ENCODE results near the gene CLTA.
A peak's percentile ranks its signal among the peaks of the same experiment; 100 is the strongest.
"Not testable (repeated sequence)": the region's sequence is repeated elsewhere in the genome, so short reads cannot be mapped to it uniquely, and the experiment has no call there.

CLTA gene

DNA sequence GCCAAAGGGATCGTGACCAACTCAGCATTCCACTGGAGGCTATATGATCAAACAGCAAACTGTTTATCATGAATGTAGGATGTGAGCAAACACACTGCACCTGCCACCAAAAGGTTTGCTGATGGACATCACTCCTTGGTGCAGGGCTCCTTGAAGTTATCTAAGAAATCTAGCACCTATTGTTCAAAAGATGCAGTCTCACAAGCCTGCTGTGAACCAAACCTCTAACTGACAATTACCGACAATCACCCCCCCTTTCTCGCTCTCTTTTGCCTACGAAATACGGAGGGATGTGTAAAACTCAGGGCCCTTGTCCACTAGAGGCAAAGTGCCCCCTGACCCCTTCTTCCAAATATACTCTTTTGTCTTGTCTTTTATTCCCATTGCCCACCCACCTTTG lies 2.5 kb upstream of the CLTA start:
- no peak for DNase-seq (ENCODE audit: low read depth in 2 of 2)

DNA sequence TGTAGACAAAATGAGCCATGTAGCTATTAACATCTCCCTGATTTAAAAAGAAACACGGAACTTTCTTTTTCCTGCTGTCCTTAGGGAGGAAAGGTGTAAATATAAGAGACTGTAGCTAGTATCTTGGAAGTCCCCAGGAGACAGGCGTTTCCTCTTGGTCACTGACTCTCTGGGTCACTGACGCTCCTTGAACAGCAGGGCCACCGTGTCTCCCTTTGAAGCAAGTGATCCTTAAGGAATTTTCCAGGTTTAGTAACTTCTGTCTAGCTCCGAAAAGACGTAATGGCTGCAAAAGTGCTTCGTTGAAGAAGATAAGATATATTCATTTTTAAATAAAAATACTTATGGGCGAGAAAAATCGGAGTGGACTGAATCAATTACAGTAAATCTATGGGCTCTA lies 745 bp upstream of the CLTA start:
- DNase-seq (ENCODE audit: low read depth in 2 of 2), result no peak

DNA sequence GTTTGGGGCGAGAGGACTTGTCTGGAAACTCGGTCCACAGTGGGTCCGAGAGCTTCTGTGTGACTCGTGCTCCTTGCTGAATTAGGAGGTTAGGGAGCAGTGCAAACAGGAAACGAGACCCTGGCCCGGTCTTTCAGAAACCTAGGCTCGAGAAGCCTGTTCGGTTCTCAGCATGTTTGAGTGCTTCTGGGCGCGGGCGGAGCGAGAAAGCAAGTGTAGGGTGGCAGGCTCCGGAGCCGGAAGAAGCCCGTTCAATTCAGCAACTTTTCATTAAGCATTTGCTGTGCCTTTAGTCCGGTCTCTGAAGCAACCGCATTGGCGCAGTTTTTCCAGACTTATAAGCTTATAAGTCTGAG lies 547 bp downstream of the CLTA start:
- peak; percentile 9 for DNase-seq (ENCODE audit: low read depth in 2 of 2)

DNA sequence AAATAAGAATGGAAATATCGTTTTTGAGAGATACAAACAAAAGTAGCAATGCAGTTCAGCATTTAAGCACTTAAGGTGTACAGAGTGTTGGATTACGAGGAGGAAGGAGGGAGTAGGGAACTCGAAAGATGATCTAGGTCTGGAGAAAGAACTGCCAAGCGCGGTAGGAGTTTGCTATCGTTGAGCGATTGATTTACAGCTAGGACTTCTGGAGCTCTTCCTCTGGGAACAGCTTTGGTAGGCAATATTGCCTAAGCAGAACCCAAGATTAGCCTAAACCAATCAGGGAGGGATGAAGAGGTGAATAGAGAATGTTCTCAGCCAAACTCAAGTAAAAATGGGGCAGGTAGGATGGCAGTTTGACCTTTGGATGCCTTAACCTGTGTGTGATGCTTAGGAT lies 965 bp downstream of the CLTA start:
- DNase-seq (ENCODE audit: low read depth in 2 of 2), result no peak

DNA sequence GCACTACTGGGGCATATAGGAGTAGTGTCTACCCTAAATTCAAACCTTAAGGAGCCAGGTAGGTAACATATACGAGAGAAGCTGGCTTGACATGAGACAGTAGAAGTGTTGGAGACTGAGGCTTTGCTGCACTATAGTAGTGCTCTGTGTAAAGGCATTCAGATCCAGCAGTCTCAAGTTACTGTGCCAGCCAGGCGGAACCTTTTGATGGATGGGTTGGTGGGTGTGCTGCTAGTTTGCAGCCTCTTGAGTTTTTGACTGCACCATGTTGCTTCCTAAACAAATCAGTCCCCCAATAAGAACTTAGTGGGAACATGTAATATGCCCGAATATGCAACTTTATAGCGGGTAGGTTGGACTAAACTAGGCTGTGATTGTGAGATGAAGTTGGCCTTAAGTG lies 1.5 kb downstream of the CLTA start:
- DNase-seq (ENCODE audit: low read depth in 2 of 2), result no peak

DNA sequence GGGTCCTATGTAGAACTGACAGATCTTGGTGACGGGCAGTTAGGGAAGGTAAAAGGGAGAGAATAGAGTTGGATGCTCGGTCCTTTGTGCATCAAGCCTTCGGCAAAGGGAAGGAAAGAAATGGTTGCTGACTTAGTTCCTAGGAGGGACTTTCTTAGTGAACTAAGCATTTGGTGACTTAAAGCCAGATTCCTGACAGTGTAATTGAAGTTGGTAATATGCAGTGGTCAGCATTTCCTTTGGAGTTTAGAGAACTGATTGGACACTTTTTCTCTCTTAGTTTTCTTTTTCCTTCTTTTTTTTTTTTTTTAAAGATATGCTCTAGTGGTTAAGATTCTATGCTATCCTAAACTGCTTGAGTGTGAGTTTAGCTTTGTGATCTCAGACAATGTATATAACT lies 2.3 kb downstream of the CLTA start:
- DNase-seq (ENCODE audit: low read depth in 2 of 2), result no peak

DNA sequence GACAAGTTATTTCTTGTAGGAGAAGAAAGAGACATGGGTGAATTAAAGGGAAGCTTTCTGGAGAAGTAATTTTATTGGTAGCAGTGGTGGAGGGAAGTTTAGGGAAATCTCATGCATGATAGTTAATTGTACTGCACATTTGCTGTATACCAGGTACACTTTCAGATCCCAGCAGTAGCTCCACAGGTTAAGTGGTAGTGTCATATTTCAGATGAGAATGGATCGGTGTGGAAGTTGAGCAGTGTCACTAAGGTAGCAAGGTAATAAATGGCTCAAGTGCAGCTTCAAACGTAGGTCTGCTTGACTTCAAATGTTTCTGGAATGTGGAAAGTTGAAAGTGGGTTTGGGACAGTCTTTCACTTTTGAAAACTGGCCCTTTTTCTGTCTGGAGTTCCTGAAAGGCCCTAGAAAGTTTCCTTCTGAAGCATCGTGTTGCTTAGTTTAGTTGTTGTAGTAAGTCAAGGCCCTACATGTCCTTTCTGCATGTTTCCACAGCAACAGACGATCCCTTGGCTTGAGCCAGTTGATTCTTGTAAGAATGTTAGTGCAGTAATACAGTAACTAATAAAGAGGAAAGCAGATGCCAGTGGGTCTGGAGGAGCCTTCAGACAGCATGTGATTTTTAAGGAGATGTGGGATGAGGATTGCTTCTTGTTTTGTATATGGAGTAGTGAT lies 3.7 kb downstream of the CLTA start:
- no peak for DNase-seq (ENCODE audit: low read depth in 2 of 2)

DNA sequence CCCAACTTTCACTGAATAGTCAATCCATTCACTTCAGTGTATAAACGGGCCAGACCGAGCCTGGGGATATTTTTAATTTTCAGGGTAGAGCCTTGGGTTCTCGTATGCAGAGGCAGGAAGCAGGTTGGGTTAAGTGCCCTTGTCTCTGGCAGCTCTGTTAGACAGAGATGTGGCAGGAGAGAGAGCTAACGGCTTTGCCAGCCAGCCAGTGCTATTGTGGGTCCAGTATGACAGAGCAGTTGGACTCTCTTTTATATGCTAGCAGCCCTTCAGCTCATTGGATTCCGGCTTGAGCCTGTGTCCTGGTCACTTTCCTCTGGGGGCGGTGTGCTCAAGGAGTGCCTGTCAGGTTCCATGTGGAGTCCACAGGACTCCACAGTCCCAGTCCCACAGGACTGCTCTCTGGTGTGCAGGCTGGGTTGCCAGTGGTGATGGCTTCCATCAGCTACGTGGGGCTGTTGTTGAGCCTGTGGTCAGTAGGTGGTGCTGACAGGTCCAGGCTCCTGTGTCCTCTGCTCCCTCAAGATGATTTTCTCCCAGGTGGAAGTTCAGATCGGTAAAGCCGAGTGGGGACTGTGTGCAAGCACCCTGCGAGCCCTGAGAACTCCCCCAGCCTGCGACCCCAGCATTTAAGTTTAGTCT lies 14.3 kb downstream of the CLTA start:
- DNase-seq (ENCODE audit: low read depth in 2 of 2), result no peak

DNA sequence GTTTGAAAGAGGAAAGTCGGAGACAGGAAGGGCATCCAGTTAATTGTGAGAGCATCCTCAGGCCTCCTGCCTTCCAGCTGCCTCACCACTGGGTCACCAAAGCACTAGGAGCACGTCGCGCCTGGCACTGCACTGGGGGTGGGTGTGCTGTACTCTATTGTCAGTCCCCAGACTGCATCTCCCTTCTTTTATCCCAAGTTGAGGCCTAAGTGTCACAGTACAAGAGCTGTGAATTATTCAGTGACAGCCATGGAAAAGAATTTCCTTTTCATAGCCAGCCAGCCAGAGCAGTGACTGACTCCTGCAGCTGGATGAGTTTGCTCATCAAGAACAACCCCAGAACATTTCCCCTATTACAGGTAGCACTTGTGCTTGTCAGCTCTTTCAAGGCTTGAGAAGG lies 16.3 kb downstream of the CLTA start:
- no peak for DNase-seq (ENCODE audit: low read depth in 2 of 2)

DNA sequence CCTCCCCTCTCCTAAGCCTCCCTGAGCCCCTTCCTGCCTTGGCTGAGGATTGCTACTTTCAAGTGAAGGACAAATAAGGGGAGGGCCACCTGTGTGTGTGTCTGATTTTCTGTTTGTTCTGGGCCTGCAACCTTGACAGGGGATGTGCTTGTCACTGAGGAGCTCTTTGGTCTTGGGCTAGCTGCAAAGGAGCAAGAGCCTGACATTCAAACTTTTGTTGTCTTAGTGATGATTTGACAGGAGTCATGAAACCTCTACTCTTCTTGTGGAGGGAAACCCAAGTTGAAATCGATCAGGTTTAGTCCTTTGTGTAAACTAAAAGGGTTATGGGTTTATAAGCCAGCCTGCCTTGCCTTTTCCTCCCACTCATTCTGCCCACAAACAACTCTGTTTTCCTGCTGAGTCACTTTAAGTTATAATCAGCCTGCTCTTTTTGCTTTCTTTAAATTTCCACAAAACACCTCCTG lies 16.9 kb downstream of the CLTA start:
- no peak for DNase-seq (ENCODE audit: low read depth in 2 of 2)

DNA sequence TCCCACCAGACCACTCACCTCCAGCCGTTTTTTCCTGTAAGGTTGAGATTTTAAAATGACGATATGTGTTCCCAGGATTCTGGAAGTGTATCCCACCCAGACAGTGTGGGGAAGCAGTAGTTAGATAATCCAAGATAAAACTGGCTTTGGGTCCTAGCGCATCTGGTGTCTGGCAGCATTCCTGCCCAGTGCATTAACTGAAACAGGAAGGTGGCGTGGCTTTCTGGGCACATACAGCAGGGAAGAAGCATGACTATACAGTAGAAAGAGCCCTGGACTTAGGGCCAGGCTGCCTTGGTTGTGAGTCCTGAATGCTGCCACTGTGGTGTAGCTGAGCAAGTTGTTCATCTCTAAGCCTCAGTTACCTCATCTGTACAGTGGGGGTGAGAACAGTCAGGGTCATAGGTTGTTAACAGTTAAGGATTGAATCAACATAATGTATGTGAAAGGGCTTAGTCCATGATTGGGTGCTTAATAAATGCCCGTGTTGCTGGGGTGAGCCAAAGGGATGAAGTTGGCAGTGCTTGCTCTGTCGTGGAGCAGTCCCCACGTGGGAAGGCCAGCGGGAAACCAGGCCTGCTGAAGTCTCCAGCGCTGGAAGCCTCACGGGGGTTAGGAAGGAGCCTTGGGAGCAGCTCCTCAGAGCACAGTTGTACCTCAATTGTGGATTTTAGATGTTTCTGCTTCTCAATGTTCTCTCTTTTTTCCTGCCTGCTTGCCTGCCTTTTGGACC lies 18.0 kb downstream of the CLTA start:
- no peak for DNase-seq (ENCODE audit: low read depth in 2 of 2)

DNA sequence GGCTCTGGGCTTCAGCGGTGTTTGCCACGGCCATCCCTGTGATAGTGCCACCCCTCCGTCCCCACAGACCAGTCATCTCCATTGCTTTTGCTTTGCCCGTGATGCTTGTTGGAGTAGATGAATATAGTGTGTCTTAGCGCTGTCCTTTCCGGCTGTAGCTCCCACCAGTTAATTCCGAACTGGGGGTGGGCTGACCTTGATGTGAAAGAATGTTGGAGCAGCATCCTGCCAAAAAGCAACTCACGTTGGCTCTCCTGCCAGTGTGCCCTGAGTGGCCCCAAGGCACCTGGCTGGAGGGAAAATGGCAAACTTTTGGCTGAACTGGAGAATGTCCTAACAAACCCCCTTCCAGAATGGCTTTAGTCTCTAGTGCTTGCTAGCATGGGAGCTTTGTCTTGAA lies 20.0 kb downstream of the CLTA start:
- no peak for DNase-seq (ENCODE audit: low read depth in 2 of 2)

DNA sequence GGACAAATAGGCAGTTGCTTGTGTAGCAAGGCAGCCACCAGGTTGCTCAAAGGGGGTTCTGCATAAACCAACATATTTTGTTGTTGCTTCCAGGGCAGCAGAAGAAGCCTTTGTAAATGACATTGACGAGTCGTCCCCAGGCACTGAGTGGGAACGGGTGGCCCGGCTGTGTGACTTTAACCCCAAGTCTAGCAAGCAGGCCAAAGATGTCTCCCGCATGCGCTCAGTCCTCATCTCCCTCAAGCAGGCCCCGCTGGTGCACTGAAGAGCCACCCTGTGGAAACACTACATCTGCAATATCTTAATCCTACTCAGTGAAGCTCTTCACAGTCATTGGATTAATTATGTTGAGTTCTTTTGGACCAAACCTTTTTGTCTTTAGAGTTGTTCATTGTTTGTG lies 20.8 kb downstream of the CLTA start:
- DNase-seq (ENCODE audit: low read depth in 2 of 2), result no peak

DNA sequence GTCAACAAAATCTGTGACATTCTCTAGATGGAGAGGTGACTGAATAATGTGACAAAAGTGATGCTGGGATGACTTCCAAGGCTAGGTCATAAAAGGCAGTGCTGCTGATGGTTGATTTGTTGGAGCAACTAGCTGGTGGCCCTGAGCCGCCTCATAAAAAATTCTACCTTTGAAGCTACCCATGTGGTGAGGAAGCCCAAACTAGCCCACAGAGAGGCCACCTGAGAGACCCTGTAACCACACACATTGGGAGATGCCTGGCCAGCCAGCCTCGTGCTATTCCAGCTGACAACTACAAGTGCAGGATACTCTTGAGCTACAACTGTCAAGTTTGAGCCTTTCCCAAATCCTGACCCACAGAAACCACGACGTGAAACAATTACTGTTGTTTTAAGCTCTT lies 22.7 kb downstream of the CLTA start:
- no peak for DNase-seq (ENCODE audit: low read depth in 2 of 2)

DNA sequence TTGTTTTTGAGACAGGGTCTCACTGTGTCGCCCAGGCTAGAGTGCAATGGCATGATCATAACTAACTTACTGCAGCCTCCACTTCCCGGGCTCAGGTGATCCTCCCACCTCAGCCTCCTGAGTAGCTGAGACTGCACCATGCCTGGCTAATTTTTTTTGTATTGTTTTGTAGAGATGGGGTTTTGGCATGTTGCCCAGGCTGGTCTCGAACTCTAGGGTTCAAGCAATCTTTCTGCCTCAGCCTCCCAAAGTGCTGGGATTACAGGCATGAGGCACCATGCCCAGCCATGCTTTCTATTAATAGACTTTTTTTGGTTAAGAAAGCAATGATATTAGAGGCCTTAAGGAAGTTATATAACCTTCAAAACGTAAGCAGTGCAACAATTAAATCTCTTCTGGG lies 23.3 kb downstream of the CLTA start:
- no peak for DNase-seq (ENCODE audit: low read depth in 2 of 2)

DNA sequence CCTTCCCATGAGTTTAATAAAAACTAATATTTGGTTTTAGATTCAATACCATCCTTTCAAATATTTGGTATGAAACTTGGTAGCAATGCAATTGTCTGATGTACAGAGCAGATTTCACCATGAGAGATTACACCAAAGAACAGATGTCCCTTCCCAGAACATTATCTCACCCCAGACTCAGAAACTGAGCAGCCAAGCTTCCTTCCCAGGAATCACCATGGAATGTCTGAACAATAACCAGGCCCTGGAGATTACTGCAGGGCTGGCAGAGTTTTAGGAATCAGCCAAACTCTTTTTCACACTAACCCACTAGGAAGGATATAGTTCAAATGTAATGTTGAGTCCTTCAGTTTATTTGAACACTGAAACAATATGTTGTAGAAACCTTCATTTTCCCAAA lies 23.9 kb downstream of the CLTA start:
- DNase-seq (ENCODE audit: low read depth in 2 of 2), result no peak

DNA sequence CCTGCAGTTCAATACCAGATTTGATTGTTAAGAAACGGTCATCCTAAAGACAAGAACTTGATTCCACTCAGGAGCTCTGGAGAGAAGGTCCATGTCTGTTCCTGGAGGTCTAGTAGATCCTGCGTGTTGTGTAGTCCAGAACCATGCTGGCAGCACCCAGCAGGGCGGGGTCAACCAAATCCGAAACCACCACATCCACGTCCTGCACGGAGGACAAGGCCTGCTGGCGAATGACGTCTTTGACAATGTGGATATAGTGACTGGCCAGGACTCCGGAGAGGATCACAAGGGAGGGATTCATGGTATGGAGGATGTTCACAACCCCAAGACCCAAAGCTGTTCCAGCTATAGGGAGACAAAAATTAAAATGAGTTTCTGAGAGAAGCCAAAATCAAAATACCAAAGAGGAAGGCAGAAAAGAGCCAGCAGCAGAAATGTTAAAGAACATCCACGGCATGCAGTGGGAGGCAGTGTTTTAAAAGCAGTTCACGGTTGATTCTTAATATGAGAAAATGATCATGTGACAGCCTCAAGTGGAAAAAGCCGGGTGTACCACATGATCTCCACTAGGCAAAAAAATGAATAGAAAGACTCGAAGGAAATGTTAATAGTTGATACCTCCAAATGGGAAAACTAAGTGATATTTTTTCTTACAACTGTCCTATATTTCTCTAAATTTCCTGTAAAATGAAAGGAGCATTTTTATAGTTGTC lies 26.7 kb downstream of the CLTA start:
- DNase-seq (ENCODE audit: low read depth in 2 of 2), result no peak

DNA sequence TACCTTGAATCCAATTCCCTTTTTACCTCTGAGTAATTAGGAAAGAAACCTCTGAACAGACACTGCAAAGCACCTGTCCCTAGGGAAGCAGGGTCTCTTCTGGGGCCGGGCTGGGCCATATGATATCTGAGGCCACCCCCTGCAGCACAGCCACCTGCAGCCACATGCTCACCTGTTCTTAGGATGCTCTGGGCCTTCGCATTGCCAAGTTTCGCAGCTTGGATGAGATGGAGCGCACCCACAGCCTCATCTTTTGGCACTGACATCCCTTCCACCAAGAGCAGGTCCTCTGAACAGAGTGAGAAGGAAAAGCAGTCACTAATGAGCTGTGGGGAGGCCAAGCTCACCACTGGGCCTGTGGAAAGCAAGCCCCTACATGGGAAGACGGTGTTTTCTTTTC lies 27.3 kb downstream of the CLTA start:
- no peak for DNase-seq (ENCODE audit: low read depth in 2 of 2)

DNA sequence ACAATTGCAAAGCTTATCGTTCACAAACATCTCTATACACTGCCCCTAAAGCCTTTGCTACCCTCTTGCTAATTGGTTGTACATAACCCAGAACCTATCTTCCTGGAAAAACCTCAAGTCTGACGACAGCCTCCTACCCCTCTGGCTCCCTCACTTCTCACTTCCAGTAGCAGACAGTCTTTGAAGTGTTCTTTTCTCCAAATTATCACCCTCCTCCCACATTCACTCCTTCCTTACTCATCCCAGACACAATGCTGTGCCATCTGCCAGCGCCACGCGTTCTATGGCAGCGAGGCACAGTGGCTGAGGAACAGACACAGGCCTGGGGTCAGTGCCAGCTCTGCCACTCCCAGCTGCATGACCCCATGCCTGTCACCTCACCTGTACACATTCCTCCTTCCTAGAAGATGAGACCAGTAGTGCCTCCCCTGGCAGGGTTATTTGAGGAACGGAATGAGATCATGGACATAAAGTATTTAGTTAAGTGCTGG lies 27.7 kb downstream of the CLTA start:
- no peak for DNase-seq (ENCODE audit: low read depth in 2 of 2)

DNA sequence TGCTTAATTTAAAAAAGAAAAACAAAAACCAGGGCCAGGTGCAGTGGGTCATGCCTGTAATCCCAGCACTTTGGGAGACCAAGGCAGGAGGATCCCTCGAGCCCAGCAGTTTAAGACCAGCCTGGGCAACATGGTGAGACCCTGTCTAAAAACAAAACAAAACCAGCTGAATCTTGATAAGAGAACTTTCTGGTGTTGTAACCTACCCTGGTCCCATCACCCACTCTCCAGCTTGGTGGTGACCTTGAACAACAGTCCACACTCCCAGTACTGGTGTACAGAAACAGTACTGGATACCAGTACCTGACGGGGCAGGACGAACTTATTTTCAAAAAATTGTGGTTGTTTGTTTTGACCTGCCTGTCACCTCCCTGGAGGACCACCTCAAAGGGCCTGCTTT lies 30.9 kb downstream of the CLTA start:
- no peak for DNase-seq (ENCODE audit: low read depth in 2 of 2)

DNA sequence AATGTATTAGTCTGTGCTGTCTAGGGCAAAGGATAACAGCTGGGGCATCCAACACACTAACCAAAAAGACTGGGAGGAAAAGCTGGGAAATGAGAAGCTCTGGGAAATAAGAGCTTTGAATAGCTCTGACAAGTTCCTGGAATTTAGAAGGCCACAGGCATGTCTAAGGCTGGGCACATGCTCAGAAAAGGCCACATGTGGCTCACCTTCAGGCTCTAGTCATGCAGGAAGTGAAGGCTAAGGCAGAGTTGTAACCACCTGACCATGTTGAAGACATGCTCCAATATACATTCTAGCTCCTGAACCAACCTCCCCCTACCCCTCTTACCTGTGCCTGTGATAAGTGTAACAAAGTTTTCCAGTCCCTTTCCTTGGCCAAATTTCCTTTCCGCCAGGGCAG lies 31.7 kb downstream of the CLTA start:
- DNase-seq (ENCODE audit: low read depth in 2 of 2), result no peak

DNA sequence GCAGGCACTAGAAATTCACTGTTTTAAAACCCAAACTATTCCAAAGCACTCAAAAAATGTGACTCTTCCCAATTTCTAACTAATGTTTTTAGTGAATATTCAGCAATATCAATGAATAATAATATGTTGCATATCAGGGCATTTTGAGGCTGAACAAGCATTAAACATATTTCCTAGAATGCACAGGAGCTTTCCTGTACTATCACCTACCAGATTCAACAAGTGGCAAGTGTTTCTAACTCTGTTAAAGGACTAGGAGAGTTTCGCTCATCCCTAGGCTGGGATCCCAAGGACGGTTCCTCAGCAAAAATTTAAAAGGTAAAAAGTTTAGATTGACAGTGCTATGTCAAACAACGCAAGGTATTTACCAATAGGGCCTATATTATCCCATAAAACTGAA lies 46.5 kb downstream of the CLTA start:
- DNase-seq (ENCODE audit: low read depth in 2 of 2), result no peak

DNA sequence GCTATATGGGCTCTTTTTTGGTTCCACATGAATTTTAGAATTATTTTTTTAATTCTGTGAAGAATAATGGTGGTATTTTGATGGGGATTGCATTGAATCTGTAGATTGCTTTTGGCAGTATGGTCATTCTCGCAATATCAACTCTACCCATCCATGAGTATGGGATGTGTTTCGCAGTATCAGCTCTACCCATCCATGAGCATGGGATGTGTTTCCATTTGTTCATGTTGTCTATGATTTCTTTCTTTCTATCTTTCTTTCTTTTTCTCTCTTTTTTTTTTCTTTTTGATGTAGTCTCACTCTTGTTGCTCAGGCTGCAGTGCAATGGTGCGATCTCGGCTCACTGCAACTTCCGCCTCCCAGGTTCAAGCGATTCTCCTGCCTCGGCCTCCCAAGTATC lies 48.5 kb downstream of the CLTA start:
- not testable (repeated sequence) for DNase-seq (ENCODE audit: low read depth in 2 of 2)

Data from stimulated activated CD4-positive, alpha-beta T cell treated with anti-CD3 and anti-CD28 coated beads, Interleukin-15, amount 100 ng/mL, for 48 hours (primary cell).